ENCODE results near the gene WNK2.
"Not testable (repeated sequence)": the region's sequence is repeated elsewhere in the genome, so short reads cannot be mapped to it uniquely, and the experiment has no call there.

WNK2 gene

DNA sequence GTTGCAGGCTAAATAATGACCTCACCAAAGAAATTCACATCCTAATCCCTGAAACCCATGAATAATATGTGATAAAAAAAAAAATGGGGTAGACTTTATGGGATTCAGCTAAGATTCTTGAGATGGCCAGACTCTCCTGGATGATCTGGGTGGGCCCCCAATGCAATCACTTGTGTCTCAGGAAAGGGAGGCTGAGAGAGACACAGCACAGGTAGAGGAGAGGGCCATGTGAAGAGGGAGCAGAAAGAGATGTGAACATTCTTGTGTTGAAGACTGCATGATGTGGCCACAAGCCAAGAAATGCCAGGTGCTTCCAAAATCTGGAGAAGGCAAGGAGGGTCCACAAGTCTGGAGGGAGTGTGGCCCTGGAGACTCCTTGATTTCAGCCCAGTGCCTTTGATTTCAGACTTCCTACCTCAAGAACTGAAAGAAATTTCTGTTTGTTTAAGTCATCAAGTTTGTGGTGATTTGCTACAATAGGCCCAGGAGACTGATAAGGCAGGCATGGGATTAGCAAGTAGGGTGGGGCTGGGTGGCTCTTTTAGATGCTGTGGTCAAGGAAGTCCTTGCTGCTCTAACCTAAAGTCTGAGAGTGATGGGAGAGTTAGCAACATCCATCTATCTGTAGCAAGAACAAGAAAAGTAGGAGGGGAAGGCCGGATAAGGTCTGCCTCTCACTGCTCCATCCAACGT lies 180.9 kb downstream of the WNK2 start:
- Histone ChIP-seq H3K4me2 (ENCODE audit: low read length) (no peak overlapping the region), H3K4me1 (ENCODE audit: control insufficient read depth, insufficient read depth, low read length) (no peaks in the 10 kb centered on the region), H3K27me3 (ENCODE audit: control insufficient read depth, insufficient read depth, low read length) (peaks cover 5% of the 10 kb centered on the region), H3K9me3 (replicated peaks; ENCODE audit: low read length) (no peaks in the 10 kb centered on the region), H3K36me3 (ENCODE audit: insufficient read depth, low read length) (no peaks in the 10 kb centered on the region), H3K4me3 (ENCODE audit: low read length) (no peak overlapping the region), H3K9ac (ENCODE audit: low read depth, low read length) (no peak overlapping the region)

DNA sequence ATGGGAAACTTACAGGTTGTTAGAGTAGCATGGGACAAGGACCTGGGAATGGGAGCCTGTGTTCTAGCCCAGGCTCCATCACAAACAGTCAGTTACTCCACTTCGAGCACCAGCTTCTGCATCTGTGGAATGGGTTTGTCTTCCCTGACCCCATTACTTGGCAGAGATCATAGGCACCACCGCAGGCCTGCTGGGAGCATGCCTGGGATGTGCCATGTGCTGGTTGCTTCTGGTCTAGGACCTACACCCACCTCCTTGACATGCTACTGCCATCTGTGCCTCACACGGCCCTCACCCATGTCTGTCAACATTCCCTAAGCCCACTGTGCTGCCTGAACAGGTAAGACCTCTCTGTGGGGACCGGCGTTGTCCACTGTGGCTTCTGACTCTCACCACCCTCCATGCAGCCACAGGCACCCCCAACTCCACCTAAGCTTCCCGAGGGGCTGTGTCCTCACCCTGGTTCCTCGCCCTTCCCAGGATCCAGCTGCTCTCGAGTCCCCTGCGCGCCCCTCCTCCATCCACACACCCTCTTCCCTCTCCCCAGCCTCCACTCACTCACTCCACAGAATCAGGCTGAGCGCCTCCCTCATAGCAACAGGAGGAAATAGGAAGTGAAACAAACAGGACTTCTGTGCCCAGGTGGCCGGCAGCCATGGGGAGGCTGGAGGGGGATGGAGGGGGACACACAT lies 181.6 kb downstream of the WNK2 start:
- Histone ChIP-seq H3K4me1 (ENCODE audit: control insufficient read depth, insufficient read depth, low read length) (no peaks in the 10 kb centered on the region), H3K9ac (ENCODE audit: low read depth, low read length) (no peak overlapping the region), H3K27me3 (ENCODE audit: control insufficient read depth, insufficient read depth, low read length) (peaks cover 5% of the 10 kb centered on the region), H3K4me2 (ENCODE audit: low read length) (no peak overlapping the region), H3K36me3 (ENCODE audit: insufficient read depth, low read length) (no peaks in the 10 kb centered on the region), H3K4me3 (ENCODE audit: low read length) (no peak overlapping the region), H3K9me3 (replicated peaks; ENCODE audit: low read length) (no peaks in the 10 kb centered on the region)

DNA sequence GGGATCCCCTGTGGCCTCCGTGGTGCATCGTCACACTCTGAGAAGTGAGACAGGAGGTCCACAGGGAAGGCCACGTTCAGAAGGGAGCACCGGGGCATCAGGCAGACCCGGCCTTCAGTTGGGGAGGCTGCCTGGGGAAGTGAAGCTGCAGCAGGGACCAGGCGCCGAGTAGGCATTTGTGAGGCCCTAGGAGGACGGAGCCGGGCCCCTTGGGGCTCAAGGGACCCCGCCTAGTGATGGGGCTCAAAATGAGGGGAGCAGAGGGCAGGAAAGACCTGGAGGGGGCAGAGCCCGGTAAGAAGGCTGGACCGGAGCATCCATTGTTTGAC lies 182.1 kb downstream of the WNK2 start:
- H3K36me3 ChIP-seq (ENCODE audit: insufficient read depth, low read length) = no peaks in the 10 kb centered on the region
- H3K27me3 ChIP-seq (ENCODE audit: control insufficient read depth, insufficient read depth, low read length) = peaks cover 5% of the 10 kb centered on the region
- no peaks in the 10 kb centered on the region for H3K9me3 ChIP-seq (replicated peaks; ENCODE audit: low read length)
- H3K4me2 ChIP-seq (ENCODE audit: low read length) = no peak overlapping the region
- no peaks in the 10 kb centered on the region for H3K4me1 ChIP-seq (ENCODE audit: control insufficient read depth, insufficient read depth, low read length)
- H3K4me3 ChIP-seq (ENCODE audit: low read length) = no peak overlapping the region
- no peak overlapping the region for H3K9ac ChIP-seq (ENCODE audit: low read depth, low read length)

DNA sequence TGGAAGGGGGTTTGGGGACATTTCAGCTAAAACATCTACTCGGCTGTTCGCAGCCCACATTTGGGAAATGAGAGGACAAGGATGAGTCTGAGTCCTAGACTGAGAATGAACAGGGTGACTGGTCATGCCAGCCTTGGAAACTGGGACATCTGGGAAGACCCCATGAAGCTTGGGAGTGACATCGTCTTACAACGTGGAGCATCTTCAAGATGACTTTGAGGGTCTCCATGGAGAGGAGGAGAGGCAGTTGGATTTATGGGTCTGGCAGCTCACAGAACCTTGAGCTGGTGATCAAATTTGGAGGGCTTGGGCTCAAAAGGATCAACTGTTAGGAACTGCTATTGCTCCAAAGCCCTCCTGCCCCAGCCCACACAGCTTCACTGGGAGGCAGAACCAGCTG lies 182.5 kb downstream of the WNK2 start:
- not testable (repeated sequence) for H3K36me3 ChIP-seq (ENCODE audit: insufficient read depth, low read length); H3K9ac ChIP-seq (ENCODE audit: low read depth, low read length)

DNA sequence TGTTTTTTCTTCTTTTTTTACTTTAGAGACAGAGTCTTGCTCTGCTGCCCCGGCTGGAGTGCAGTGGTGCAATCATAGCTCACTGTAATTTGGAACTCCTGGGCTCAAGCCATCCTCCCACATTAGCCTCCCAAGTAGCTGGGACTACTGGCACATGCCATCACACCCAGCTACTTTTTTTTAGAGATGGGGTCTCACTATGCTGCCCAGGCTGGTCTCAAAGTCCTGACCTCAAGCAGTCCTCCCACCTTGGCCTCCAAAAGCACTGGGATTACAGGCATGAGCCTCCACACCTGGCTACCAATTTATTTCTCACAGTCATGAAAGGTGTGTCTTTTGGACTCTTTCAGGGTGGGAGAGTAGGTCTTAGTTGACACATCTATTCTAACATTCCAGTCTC lies 184.5 kb downstream of the WNK2 start:
- Histone ChIP-seq H3K4me3 (ENCODE audit: low read length) (no peak overlapping the region), H3K4me1 (ENCODE audit: control insufficient read depth, insufficient read depth, low read length) (no peaks in the 10 kb centered on the region), H3K9me3 (replicated peaks; ENCODE audit: low read length) (no peaks in the 10 kb centered on the region), H3K4me2 (ENCODE audit: low read length) (no peak overlapping the region), H3K36me3 (ENCODE audit: insufficient read depth, low read length) (no peaks in the 10 kb centered on the region), H3K27me3 (ENCODE audit: control insufficient read depth, insufficient read depth, low read length) (peaks cover 5% of the 10 kb centered on the region), H3K9ac (ENCODE audit: low read depth, low read length) (no peak overlapping the region)

More for the DNA sequence above, 182.5 kb downstream of the WNK2 start:
- H3K4me3 ChIP-seq (ENCODE audit: low read length); H3K9me3 ChIP-seq (replicated peaks; ENCODE audit: low read length); H3K27me3 ChIP-seq (ENCODE audit: control insufficient read depth, insufficient read depth, low read length); H3K4me1 ChIP-seq (ENCODE audit: control insufficient read depth, insufficient read depth, low read length); H3K4me2 ChIP-seq (ENCODE audit: low read length): not testable (repeated sequence)

DNA sequence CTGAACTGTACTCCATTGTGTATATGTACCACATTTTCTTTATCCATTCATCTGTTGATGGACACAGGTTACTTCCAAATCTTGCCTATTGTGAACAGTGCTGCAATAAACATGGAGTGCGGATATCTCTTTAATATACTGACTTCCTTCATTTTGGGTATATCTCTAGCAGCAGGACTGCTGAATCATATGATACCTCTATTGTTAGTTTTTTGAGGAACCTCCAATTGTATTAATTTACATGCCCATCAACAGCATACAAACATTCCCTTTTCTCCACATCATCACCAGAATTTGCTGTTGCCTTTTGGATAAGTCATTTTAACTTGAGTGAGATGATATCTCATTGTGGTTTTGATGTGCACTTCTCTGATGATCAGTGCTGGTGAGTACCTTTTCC lies 185.7 kb downstream of the WNK2 start:
- no peak overlapping the region for H3K4me2 ChIP-seq (ENCODE audit: low read length)
- no peaks in the 10 kb centered on the region for H3K36me3 ChIP-seq (ENCODE audit: insufficient read depth, low read length)
- H3K4me1 ChIP-seq (ENCODE audit: control insufficient read depth, insufficient read depth, low read length) = no peaks in the 10 kb centered on the region
- H3K27me3 ChIP-seq (ENCODE audit: control insufficient read depth, insufficient read depth, low read length) = no peaks in the 10 kb centered on the region
- no peak overlapping the region for H3K4me3 ChIP-seq (ENCODE audit: low read length)
- no peaks in the 10 kb centered on the region for H3K9me3 ChIP-seq (replicated peaks; ENCODE audit: low read length)
- H3K9ac ChIP-seq (ENCODE audit: low read depth, low read length) = no peak overlapping the region

Measured in skeletal muscle satellite cell (primary cell).